Germinal center (tissue), 1 donor: ENCODE data around the gene PSORS1C2.

Experiments used
- DNase-seq: peaks from one replicate; pipeline ENCODE4 v3.0.0; 2012; ENCODE audit warnings: mixed read lengths, low spot score

The PSORS1C2 gene

DNA sequence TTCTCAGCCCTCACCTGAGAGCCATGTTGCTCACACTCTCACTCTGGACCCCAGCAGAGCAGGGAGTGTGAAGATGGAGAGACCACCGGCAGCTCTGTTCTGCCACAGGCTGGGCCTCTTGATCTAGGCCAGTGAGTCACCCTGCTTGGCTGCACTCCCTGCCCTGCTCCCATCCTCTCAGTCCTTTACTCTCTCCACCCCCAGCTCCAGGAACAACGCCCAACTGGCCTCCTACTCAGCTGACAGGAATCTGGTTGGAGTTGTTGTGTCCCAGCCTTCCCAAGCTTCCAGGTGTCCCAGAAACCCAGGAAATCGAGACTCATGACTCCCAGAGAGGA, 24.4 kb downstream of the PSORS1C2 start, which contains the start of gene PSORS1C1:
Gene PSORS1C1, plus strand, starts transcription at position 260 of the 338 bp plus-strand sequence. CDS start 14,833 bp downstream, outside the sequence.
- DNase-seq = no peak

DNA sequence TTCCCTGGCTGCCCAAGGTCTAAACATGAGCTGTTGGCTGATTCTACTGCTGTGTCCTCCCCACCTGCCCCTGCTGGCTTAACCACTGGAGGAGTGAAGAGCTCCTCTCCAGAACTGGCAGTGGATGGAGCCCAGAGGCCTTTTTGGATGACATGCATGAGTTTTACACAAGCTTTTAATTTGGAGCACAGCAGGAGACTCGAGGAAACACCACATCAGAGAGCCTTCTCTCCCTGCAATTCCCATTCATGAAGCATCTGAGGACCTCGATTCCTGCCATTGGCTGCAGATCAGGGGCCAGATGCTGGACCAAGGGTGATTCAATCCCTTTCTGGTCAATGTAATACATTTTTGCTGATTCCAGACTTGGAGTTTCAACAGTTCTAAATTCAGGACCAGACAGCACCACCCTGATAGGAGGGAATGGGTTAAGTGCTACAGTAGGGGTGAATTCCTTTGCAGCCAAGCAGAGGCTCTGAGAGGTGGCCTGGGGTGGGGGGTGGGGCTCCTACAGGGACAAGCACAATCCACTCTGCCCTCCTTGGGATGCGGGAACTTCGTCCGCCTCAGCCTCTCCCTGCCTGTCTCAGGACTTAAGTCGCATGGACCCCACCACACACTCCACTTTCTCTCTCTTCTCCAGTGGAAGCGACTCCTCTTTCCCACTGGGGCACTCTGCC, 24.9 kb downstream of the PSORS1C2 start:
- no peak for DNase-seq

DNA sequence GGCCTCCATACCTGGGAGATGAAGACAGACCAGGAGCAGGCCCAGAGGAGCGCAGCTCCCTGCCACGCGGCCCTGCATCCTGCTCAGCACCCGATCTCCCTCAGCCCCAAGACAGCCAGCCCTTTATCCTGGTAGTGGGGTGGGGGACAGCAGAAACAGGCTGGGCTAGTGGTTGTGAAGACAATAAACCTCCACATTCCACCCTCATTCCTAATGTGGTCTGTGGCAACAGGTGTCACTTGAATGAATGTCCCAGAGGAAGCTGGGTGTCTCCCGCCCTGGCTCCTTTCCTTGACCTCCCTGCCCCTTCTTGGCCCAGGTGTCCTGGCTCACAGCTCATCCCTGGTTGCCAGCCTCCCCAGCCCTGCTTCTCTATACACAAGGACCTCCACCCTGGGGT, 26.4 kb downstream of the PSORS1C2 start, which contains the start of gene C6orf15:
Gene C6orf15, minus strand, starts transcription at position 98 of the 400 bp plus-strand sequence. Its CDS starts 20 bp downstream, at position 78.
- DNase-seq = no peak

DNA sequence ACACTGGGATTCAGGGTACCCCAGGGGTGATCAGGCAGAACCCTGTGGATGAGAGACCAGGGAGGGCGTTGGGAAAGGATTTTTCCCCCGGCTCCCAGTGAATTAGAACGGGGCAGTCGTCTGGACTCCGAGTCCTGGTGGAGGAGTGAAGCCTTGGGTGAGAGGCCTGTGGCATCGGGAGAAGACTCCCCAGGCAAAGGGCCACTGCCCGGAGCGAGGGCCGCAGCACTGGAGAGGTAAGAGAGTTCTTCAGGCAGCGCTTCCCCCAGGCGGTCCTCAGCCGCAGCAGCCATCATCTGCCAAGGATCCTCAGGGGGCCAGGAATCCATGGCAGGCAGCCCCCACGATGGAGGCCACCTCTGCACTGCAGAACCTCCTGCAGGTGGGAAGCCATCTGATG, 27.2 kb downstream of the PSORS1C2 start:
- DNase-seq = no peak

DNA sequence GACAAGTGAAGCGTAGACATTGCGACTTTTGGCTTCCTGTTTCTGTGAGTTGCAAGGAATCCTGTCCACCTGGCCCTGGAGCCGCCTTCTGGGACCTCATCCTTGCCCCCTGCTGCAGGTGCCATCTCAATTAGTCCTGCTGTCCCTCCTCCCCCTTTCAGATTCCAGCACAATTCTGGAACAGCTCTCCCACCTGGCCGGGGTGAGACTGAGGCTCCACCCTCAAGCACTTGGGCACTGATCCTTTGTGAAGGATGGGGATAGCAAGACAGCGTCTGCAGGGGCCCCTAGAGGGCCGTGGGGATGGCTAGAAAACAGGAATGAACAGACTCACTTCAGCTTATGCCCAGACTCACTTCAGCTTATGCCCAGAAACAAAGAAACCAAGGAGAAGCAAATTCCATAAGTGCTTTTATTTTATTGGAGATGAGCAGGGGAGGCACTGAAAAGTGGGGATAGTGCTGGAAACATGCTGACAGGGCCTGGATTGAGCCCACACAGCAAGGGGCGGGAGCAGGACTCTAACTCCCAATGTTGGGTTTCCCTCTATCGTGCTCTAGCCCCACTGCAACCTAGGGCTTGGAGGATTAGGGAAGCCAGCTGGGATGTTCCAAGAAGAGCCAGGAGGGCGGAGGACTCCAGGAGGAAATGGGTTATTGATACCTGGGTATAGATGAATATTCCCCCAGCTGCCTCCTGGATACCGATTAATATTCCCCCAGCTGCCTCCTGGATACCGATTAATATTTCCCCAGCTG, 27.9 kb downstream of the PSORS1C2 start:
- no peak for DNase-seq

DNA sequence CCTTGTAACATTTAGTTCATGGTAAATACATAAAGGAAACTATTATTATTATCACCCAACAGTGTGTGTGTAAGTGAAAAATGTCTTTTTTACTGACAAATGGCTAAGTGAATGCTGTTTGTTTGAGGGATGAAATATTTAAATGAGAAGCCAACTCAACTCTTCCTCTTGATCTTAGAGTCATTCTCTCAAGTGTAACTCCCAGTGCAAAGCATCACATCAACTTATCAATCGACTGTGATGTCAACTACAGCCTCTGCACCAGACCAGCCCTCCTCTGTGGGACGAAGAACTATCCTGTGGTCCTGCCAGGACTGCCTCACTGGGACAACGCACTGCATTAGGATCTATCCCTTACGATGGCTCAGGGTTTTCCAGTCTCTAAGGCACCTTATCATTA, 31.8 kb downstream of the PSORS1C2 start:
- no peak for DNase-seq

DNA sequence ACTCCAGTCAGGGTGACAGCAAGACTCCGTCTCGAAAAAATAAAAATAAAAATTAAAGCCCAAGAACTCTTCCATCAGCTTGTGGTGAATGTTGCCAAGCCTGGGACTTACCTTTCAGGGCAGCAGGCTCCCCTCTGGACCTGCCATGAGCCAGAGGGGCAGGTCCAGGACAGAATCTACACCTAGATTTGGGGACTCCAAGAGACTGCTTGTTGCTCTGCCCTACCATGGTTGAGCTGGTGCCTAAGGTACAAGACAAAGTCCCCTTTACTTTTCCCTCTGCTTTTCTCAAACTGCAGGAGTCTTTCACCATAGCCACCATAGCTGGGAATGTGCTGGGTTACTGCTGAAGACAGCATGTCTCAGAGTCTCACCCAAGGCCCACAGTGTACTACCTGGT, 35.7 kb downstream of the PSORS1C2 start:
- no peak for DNase-seq

DNA sequence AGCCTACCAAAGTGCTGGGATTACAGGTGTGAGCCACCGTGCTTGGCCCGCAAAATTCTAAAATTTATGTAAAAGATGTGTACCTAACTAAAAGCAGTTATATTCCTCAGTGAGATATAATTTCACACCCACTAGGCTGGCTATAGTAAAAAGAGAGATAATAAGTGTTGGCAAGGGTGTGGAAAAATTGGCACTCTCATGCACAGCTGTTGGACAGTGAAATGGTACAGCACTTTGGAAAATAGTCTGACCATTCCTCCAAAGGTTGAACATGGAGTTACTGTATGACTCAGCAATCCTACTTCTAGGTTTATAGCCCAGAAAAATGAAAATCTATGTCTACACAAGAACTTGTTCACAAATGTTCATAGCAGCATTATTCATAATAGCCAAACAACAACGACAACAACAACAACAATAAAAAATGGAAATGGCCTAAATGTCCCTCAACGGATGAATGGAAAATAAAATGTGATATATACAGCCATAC, 40.4 kb downstream of the PSORS1C2 start:
- no peak for DNase-seq

DNA sequence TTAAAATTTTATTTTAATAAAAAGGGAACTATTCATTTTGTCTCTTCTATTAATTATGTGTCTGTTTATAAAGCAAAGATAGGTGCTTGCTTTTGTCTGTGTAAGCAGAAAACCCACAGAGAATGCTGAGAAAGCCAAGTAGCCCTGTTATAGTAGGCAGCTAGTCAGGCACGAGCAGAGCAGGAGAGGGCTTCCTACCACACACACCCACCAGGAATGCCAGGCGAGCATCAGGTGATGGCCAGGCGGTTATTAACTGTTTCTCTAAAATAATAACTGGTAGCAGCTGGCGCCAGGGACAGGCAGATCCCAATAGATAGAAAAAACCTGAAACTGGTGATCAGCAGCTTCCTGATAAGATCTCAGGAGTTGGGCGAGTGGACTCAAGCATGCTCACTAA, 42.2 kb downstream of the PSORS1C2 start:
- no peak for DNase-seq

DNA sequence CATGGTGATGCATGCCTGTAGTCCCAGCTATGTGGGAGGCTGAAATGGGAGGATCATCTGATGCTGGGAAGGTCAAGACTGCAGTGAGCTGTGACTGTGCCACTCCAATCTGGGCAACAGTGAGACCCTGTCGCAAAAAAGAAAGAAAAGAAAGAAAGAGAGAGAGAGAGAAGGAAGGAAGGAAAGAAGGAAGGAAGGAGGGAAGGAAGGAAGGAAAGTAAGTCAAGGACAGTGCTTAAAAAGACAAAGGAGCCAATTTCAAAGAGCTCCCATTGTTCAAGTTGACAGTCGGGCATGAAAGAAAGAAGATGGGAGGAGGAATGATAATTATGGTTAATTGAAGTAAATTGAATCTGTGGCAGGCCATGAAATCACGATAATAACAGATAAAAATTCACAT, 42.7 kb downstream of the PSORS1C2 start:
- no peak for DNase-seq

DNA sequence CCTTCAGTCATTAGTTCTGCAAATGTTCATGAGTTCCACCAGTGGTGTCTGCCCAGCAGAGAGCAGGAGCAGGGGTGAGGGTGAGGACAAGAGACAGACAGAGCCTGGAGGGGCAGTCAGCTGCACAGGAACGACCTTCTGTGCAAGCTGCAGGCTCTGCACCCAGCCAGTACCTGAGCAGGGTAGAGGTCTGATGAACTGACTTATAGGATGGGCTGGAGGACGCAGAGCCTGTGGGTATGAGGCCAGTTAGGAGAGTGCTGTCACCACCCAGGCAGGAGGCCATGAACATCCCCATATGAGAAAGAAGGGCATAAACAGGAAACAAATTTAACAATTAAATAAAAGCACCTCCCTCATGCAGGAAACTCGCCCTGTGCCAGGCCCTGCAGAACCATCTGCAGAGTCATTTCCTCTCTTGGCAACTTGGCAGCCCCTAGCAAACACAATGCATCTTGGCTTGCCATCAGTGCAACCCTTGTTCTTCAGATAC, 44.4 kb downstream of the PSORS1C2 start:
- DNase-seq = no peak

DNA sequence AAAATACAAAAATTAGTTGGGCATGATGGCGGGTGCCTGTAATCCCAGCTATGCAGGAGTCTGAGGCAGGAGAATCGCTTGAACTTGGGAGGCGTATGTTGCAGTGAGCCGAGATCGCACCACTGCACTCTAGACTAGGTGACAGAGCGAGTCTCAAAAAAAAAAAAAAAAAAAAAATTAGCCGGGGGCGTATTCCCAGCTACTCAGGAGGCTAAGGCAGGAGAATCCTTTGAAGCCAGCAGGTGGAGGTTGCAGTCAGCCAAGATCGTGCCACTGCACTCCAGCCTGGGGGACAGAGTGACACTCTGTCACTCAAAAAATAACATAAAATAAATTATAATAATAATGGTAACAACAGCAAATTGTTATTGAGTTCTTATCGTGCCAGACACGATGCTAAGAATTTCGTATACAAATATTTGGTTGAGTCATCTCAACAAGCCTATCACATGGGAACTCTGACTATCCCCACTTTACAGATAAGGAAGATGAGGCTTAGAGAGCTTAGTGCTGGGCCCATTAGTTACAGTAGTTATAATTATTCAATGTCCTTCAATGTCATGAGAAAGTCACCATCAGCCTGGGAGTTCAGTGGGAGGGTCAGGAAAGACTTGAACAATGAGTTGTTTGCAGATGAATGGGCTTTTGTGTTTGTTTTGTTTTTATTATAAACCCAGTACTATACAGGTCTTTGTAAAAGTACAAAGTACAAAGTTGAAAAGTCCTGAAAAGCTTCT, 45.9 kb downstream of the PSORS1C2 start:
- DNase-seq = no peak

DNA sequence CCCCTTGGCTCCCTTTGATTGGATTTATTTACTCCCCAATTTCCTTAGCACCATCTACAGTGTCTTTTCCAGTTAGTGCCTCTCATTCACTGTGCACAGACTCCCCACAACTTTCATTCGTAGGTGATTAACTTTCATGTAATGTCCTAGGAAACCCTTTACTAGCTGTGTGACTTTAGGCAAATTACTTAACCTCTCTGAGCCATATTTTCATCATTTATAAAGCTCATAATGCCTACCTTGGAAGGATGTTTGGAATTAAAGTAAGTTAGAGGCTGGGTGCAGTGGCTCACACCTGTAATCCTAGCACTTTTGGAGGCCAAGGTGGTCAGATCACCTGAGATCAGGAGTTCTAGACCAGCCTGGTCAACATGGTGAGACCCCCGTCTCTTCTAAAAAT, 46.6 kb downstream of the PSORS1C2 start:
- DNase-seq = no peak

DNA sequence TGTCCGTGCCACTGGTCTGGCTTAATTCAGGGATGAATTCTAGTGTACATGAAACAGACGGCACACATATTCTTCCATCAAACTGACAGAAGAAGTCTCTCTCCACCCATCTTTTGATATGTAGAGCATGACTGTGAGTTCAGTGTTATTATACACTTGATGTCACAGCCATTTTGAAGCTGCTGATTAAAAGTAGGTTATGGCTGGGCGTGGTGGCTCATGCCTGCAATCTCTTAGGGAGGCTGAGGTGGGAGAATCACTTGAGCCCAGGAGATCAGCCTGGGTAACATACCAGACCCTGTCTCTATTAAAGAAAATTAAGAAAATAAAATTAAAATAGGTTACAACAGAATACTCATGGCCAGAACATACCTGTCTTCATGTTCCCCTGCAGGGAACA, 47.2 kb downstream of the PSORS1C2 start:
- no peak for DNase-seq

DNA sequence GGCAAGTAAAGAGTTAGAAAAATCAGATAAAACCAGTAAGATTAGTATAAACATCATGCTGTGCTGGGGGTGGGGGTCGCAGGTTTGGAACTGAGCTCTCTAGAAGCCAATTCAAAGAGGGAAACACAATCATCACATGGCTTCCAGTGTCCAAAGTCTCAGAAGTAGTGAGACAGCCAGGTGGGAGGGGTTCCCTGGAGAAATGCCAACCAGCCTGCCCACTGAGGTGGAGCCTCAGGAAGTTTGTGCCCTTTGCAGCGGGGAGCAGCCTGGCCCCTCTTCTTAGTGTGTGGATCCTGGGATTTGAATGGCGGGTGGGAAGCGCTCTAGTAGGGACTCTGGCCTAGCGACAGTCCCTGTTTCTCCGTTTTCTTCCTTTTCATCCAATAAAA, 47.9 kb downstream of the PSORS1C2 start:
- DNase-seq = no peak

DNA sequence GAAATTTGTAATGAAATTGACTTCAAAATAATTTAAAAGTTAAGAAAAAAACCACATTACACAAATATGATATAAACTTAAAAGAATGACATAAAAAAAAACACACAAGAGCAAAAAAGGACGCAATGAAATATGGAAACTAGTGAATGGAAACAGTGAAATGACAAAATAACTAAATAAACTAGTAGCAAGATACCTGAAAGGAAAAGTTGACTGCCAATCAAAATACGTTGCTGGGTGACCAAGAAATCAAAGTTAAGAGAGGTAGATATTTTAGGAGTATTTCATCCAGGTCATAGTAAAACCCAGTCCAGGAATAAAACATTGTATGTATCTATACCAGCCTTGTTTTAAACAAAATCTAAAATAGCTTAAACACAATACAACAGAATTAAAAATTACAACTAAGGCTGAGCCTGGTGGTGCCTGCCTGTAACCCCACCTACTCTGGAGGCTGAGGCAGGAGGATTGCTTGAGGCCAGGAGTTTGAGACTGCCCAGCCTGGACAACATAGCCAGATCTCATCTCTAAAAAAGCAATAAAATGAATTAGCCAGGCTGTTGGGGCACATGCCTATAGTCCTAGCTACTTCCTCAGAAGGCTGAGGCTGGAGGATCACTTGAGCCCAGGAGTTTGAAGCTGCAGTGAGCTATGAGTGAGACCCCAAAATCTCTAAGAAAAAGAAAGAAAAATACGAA, 48.4 kb downstream of the PSORS1C2 start:
- no peak for DNase-seq
